HFF-Myc (cell line): ENCODE measurements around the gene FBXO15.

Experiments
- DNase-seq: peaks from one replicate; pipeline ENCODE4 v3.0.0-alpha.2; 2011; ENCODE audit warnings: low read depth; ENCODE audit errors: extremely low read depth
- H3K4me3 ChIP-seq: replicated peaks from 2 replicates; pipeline ENCODE4 v1.5.1; 2011; ENCODE audit warnings: low read depth, mild to moderate bottlenecking, control low read depth, low read length
- TF ChIP-seq, protein P1 (sequence below): IDR thresholded peaks from 2 replicates; pipeline ENCODE4 v1.5.1; 2012; ENCODE audit warnings: mild to moderate bottlenecking, low read depth, low read length, control low read depth; ENCODE audit errors: missing control alignments

The FBXO15 gene

DNA sequence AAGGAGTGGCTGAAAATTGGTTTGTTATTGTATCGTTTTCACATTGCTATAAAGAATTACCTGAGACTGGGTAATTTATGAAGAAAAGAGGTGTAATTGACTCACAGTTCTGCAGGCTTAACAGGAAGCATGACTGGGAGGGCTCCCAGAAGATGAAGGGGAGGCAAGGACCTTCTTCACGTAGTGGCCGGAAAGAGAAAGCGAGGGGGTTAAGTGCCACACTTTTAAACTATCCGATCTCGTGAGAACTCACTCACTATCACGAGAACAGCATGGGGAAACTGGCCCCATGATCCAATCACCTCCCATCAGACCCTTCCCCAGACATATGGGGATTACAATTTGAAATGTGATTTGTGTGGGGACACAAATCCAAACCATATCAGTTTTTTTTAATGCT, 81.6 kb downstream of the FBXO15 start:
- DNase-seq: no peak
- TF ChIP-seq, protein P1, sequence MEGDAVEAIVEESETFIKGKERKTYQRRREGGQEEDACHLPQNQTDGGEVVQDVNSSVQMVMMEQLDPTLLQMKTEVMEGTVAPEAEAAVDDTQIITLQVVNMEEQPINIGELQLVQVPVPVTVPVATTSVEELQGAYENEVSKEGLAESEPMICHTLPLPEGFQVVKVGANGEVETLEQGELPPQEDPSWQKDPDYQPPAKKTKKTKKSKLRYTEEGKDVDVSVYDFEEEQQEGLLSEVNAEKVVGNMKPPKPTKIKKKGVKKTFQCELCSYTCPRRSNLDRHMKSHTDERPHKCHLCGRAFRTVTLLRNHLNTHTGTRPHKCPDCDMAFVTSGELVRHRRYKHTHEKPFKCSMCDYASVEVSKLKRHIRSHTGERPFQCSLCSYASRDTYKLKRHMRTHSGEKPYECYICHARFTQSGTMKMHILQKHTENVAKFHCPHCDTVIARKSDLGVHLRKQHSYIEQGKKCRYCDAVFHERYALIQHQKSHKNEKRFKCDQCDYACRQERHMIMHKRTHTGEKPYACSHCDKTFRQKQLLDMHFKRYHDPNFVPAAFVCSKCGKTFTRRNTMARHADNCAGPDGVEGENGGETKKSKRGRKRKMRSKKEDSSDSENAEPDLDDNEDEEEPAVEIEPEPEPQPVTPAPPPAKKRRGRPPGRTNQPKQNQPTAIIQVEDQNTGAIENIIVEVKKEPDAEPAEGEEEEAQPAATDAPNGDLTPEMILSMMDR: no peak
- no peak overlapping the region for H3K4me3 ChIP-seq

GRCh38 chr18:74065366-74065765, 82.3 kb downstream of the FBXO15 start:
- DNase-seq: no peak
- no peak overlapping the region for H3K4me3 ChIP-seq
- TF ChIP-seq, protein P1: no peak

DNA sequence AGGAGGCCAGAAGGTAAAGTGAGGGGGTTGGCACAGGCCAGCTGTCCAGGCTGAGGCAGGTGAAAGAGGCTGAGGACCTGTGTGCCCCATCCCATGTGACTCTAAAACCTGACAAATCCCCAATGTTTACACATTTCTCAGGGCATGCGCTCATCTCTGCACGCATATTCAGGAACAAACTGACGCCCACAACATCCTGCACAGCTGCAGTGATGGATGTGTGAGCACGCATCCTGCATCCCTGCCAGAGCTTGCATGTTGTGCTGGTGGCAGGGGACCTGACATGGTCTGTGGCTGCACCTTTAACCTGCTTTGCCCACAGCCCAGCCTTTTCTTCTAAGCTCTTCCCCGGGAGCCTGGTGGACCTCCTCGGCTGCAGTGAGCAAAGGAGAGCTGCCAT, 83.1 kb downstream of the FBXO15 start:
- TF ChIP-seq, protein P1: no peak
- no peak for DNase-seq
- no peak overlapping the region for H3K4me3 ChIP-seq

DNA sequence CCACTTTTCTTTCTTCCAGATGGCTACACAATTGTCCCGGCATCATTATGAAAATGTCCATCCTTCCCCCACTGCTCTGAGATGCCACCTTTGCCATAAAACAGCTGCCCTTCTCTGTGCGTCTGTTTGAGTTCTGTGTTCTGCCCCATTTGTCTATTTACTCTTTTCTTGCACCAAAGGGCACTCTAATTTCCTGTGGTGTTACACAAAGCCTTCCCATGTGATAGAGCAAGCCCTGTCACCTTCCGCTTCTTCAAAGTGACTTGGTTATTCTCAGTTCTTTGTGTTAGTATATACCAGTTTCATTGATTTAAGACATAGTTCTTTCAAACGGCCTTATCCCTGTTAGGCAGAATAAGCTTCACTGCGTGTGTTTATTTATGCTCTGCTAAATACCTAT, 84.1 kb downstream of the FBXO15 start:
- no peak for DNase-seq
- TF ChIP-seq, protein P1: no peak
- H3K4me3 ChIP-seq: no peak overlapping the region

DNA sequence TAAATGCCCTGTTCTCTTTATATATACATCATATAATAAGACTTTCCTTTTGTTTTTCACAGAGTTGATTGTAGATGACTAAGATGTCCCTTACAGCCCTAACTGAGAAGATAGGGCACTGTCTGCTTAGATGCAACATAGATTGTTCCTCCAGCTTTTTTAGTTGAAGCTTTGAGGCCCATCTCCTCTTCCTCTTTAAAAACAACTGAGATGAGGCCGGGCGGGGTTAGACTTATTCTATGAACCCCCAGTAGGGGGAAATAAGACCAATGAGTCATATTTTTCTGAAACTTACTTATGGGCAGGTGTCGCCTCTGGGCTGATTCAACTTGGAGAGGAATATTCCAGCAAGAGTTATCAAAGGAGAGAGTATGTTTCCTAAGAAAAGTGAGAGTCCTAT, 84.6 kb downstream of the FBXO15 start:
- H3K4me3 ChIP-seq: no peak overlapping the region
- TF ChIP-seq, protein P1: no peak
- no peak for DNase-seq

DNA sequence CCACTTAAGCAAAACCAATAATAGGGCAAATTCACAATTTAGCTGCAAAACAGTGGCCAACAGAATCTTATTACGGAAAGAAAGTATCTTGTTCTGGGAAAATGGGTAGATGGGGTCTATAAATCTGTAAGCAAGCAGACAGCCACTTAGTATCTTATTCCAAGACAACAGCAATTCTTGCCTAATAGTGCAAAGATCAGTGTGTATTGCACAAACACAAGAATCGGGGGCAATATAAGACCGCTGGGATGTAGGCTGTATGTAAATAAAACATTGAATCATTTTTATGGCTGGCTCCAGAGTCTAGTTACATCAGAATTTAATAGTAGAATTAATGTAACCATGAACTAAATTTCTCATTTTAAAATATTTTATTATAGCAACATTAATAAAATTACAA, 85.6 kb downstream of the FBXO15 start:
- no peak overlapping the region for H3K4me3 ChIP-seq
- DNase-seq: no peak
- TF ChIP-seq, protein P1: no peak

DNA sequence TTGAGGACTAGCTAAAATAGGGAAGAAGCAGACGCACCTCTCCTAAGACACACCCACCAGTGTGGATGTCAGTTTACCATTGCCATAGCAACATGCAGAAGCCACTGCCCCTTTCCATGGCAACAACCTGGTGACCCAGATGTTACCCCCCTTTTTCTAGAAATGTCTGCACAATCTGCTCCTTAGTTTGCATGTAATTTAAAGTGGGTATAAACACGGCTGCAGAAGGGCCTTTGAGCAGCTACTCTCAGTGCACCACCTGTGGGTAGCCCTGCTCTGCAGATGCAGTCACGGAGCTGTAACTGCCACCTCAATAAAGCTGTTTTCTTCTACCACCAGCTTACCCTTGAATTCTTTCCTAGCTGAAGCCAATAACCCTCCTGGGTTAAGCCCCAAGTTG, 87.1 kb downstream of the FBXO15 start:
- TF ChIP-seq, protein P1: no peak
- DNase-seq: no peak
- no peak overlapping the region for H3K4me3 ChIP-seq
